Mononuclear cell (primary cell): Measurements from ENCODE around the gene ANKFN1. TPM values are rescaled to one million over a fixed set of nuclear protein-coding genes. Genes with fewer than 3 reads are reported as not detected.

Experiments
- H3K27me3 ChIP-seq: 2 replicates; pipeline ENCODE4 v1.6.0; 2011; ENCODE audit warnings: low read length, control low read depth; ENCODE audit not compliant: insufficient read depth
- H3K4me1 ChIP-seq: 2 replicates; pipeline ENCODE4 v1.5.1; 2011; ENCODE audit warnings: mild to moderate bottlenecking, low read length, control low read depth; ENCODE audit not compliant: insufficient read depth
- H3K4me3 ChIP-seq: 2 replicates; pipeline ENCODE4 v1.5.1; 2011; ENCODE audit warnings: mild to moderate bottlenecking, low read length, moderate library complexity
- H3K9me3 ChIP-seq: 2 replicates; pipeline ENCODE4 v1.5.1; 2011; ENCODE audit warnings: low read depth, mild to moderate bottlenecking, control low read depth, low read length
- total RNA-seq: library from RNA; depleted of rRNA; stranded (reverse); fragments of >200 nt; gene quantifications from one replicate; pipeline ENCODE4 v1.2.3, GENCODE V29; 2012

ANKFN1 gene
- total RNA-seq, 1 donor = not detected

GRCh38 chr17:56310782-56311181 is 157.5 kb downstream of the ANKFN1 start:
- Histone ChIP-seq H3K9me3 (no peaks in the 10 kb centered on the region), H3K27me3 (no peaks in the 10 kb centered on the region), H3K4me1 (peaks cover 40% of the 10 kb centered on the region), H3K4me3 (no peak overlapping the region)

DNA sequence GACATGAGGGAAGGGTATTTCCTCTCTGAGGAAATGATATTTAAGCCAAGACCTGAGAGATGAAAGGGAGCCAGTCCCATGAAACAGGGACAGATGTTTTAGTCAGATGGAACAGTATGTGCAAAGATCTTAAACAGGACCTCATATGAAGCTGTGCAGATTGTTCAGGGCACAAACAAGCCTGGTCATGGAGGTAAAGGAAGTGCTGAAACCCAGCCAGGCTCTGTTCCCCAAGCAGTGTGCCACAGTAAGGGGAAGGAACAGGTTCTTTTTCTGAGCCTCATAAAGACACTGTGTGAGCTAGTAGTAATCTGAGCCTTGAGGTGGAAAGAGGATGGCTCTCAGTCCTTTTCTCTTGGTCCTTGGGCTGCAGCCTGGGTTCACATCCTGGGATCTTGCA is 159.9 kb downstream of the ANKFN1 start:
- Histone ChIP-seq H3K4me3 (no peak overlapping the region), H3K9me3 (no peaks in the 10 kb centered on the region), H3K4me1 (peaks cover 40% of the 10 kb centered on the region), H3K27me3 (no peaks in the 10 kb centered on the region)

DNA sequence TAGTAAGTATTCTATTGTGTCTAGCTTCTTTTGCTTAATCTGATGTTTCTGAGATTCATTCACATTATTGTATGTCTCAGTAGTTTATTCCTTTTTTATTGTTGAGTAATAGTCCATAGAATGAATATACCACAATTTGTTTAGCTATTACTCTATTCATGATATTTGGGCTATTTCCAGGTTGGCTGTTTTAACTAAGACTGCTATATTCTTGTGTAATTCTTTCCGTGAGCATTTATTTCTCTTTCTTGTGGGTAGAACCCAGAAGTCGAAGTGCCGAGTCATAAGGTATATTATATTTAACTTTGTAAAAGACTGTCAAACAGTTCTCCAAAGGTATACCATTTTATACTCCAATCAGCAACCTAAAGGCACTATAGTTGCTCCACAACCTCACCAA is 160.8 kb downstream of the ANKFN1 start:
- H3K4me1 ChIP-seq = peaks cover 40% of the 10 kb centered on the region
- no peak overlapping the region for H3K4me3 ChIP-seq
- H3K27me3 ChIP-seq = no peaks in the 10 kb centered on the region
- H3K9me3 ChIP-seq = no peaks in the 10 kb centered on the region

DNA sequence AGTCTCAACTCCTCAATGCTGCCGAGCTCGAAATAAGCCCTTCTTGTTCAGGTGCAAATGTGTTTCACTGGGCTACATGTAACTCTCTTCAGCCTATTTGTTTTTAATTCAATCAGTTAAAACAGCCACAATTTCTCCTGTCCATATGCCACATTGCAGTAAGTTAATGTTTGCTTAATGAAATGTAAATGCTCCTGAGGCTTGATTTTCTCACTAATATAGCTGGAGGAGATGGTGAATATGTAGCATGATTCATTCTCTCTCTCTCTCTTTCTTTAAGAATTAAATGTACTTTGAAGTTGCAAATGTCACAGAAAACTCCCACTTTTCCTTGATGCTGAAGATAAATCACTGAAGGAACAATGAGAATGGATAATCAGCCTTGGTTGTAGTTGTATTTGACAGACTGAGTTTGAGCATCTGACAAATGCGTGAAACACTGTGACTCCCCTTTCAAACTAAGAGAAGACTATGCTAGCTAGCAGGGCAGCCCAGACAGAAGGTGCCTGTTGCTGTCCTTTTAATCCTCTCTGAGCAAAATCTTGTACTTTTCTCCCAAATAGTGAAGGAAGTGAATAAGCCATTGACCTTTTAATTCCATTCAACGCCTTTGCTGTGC is 161.8 kb downstream of the ANKFN1 start:
- Histone ChIP-seq H3K9me3 (no peaks in the 10 kb centered on the region), H3K4me1 (peaks cover 40% of the 10 kb centered on the region), H3K4me3 (no peak overlapping the region), H3K27me3 (no peaks in the 10 kb centered on the region)

DNA sequence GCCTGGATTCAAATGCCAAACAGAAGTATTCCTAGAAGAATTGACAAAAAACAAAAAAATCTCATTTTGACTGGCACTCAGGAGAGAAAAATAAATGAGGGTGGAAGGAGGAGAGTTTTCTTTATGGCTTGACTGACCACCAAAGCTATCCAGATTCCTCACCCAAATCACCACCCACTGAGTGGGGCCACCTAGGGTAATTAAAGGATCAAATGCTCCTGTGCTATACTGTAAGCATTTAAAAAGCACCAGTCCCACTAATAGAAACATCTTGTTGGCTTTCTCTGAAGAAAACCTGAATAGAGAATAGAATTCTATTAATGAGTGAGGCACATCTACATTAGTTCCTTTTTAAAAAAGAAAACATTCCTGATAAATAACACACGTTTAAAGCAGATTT is 163.3 kb downstream of the ANKFN1 start:
- Histone ChIP-seq H3K4me3 (no peak overlapping the region), H3K4me1 (peaks cover 26% of the 10 kb centered on the region), H3K27me3 (no peaks in the 10 kb centered on the region), H3K9me3 (no peaks in the 10 kb centered on the region)

DNA sequence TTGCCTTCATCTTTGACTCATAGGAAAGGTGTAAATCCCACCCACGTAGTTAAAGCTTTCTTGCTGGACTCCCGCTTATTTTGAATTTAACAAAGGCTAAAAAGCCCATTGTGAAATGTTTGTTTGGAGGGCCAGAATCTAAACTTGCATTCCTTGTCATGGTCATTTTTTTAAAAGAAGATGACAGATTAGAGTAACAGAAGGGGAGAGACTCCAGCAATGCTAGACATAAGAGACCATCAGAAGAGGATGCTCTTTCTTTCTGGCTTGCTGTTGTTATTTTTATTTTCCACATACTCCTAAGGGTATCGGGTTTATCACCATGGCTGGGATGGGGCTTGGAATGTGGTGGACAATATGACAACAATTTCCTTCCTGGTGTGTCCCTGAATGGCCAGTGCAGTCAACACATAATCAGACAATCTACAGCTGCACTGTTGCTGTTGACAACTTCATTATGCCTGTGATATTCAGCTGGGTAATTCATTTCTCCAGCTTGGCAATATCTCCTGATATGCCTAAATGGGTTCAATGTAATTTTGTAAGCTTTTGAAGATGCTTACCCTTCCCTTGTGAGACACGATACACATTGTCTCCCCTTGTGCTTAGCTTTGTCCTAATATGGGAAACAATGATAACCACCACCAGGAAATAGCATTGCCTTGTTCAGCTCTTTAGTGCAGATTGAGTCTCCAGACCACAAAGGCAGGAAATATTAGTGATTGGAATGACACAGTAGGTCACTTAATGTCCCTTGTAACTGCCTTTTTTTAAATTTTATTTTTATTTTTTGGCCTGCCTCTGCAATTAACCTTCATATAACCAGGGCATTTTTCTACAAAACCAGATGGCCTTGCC is 164.3 kb downstream of the ANKFN1 start:
- Histone ChIP-seq H3K4me1 (peaks cover 17% of the 10 kb centered on the region), H3K9me3 (no peaks in the 10 kb centered on the region), H3K4me3 (no peak overlapping the region), H3K27me3 (no peaks in the 10 kb centered on the region)

- Histone ChIP-seq H3K9me3 (no peaks in the 10 kb centered on the region), H3K4me1 (no peaks in the 10 kb centered on the region), H3K4me3 (no peak overlapping the region), H3K27me3 (no peaks in the 10 kb centered on the region)
These were observed 166.3 kb downstream of the ANKFN1 start for GRCh38 chr17:56319531-56319930.

DNA sequence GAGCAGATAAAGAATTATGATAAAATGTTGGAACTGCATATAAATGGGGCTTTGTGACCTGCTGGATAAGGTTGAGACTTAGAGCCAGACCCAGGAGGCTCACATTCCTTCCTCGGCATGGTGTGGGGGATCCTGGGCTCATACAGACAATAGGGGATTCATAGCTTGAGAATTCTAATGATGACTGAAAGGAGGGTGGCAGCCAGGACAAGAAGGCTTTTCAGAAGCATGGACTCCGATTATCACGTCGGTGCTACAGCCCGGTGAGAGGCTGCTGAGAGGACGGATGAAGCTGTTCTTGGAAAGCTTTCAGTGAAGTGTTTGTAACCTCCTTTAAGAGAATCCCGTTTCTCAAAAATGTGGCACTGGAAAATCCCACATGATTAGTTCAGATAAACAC is 167.2 kb downstream of the ANKFN1 start:
- Histone ChIP-seq H3K27me3 (no peaks in the 10 kb centered on the region), H3K4me3 (no peak overlapping the region), H3K4me1 (no peaks in the 10 kb centered on the region), H3K9me3 (no peaks in the 10 kb centered on the region)

DNA sequence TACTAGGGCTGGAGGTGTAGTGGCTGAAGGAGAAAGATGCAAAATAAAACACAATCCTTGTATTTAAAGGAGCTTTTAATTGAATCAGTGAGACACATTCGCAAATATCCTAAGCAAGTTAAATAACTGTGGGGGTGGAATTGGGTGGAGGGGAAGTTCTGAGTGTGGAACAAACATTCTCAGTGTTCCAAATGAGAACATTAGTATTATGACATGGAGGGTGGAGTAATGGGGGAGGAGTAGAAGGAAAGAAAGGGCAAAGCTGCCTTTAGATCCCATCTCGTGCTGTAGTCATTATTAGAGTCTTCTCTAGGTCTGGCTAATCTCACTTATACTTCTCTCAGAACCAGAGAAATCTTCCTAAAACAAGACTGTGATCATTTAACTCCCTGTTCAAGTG is 169.7 kb downstream of the ANKFN1 start:
- Histone ChIP-seq H3K4me1 (no peaks in the 10 kb centered on the region), H3K9me3 (no peaks in the 10 kb centered on the region), H3K27me3 (no peaks in the 10 kb centered on the region), H3K4me3 (no peak overlapping the region)

DNA sequence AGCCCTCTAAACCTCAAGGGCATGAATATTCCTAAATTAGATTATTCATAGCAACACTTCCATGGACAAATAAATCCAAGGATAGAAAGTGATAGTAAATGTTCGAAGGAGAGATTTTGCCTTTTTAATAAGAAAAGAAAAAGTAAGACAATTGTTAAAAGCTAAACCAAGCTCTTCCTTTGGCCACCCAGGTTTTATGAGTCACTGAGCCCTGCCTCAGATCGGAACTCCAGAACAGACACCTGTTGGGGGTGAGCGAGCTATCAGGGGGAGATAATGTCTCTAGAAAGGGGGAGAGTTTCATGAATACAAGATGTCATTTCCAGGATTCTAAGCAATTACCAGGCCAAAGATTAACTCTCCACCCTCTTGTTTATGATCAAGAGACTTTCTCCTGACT is 171.4 kb downstream of the ANKFN1 start:
- H3K4me3 ChIP-seq = no peak overlapping the region
- H3K4me1 ChIP-seq = no peaks in the 10 kb centered on the region
- no peaks in the 10 kb centered on the region for H3K27me3 ChIP-seq
- no peaks in the 10 kb centered on the region for H3K9me3 ChIP-seq

GRCh38 chr17:56325313-56326000 is 172.2 kb downstream of the ANKFN1 start:
- no peaks in the 10 kb centered on the region for H3K4me1 ChIP-seq
- H3K27me3 ChIP-seq = no peaks in the 10 kb centered on the region
- no peaks in the 10 kb centered on the region for H3K9me3 ChIP-seq
- no peak overlapping the region for H3K4me3 ChIP-seq

DNA sequence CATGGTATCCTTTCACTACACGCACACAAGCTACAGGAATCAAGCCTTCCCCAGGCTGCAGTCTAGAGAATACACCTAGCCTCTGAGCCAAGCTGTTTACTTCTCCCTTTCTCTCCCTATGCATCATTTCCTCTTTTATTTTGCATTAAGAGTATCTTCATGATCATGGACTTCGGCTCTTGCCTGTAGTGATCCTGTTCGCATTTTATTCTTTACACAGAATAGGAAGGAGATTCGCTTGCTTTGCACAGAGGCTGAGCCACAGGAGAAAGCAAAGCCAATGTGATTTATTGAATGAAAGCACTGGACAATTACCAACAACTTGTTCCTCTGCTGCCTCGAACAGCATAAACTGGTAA is 172.7 kb downstream of the ANKFN1 start:
- Histone ChIP-seq H3K4me3 (no peak overlapping the region), H3K27me3 (no peaks in the 10 kb centered on the region), H3K4me1 (no peaks in the 10 kb centered on the region), H3K9me3 (no peaks in the 10 kb centered on the region)

DNA sequence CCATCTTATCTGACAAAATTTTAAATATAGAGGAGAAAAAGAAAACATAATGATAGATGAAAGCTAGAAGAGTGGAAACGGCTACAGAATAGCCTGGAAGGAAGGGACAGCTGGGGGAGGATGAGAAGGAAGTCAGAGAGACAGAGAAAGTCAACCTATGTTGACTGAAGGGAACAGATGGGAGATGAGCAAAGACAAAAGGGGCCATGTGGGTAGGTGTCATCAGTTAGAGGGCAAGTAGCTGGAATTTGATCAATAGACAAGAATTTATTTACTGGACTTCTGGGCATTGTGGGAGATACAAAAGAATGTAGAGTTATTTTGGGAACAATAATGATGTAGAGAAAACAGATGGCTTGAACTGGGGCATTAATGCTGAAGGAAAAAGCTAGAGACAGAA is 194.4 kb downstream of the ANKFN1 start:
- H3K4me3 ChIP-seq = no peak overlapping the region
- no peaks in the 10 kb centered on the region for H3K4me1 ChIP-seq
- no peaks in the 10 kb centered on the region for H3K9me3 ChIP-seq
- H3K27me3 ChIP-seq = peaks cover 4% of the 10 kb centered on the region

- H3K4me1 ChIP-seq = no peaks in the 10 kb centered on the region
These were observed 197.3 kb downstream of the ANKFN1 start for GRCh38 chr17:56350592-56350991.

GRCh38 chr17:56351675-56352074 is 198.4 kb downstream of the ANKFN1 start:
- H3K4me1 ChIP-seq = no peaks in the 10 kb centered on the region
- no peaks in the 10 kb centered on the region for H3K27me3 ChIP-seq
- H3K4me3 ChIP-seq = no peak overlapping the region

More at GRCh38 chr17:56350592-56350991, 197.3 kb downstream of the ANKFN1 start:
- no peaks in the 10 kb centered on the region for H3K9me3 ChIP-seq
- no peaks in the 10 kb centered on the region for H3K27me3 ChIP-seq
- no peak overlapping the region for H3K4me3 ChIP-seq

More at GRCh38 chr17:56351675-56352074, 198.4 kb downstream of the ANKFN1 start:
- H3K9me3 ChIP-seq = no peaks in the 10 kb centered on the region
